ENCODE data around the gene MAPK12. TPM values are rescaled to one million over a fixed set of nuclear protein-coding genes. Genes with fewer than 3 reads are reported as not detected.

Gene MAPK12
- total and polyA plus RNA-seq, 2 of the 4 experiments (the other 2 are of a cell fraction): 41.0 to 56.3 TPM

DNA sequence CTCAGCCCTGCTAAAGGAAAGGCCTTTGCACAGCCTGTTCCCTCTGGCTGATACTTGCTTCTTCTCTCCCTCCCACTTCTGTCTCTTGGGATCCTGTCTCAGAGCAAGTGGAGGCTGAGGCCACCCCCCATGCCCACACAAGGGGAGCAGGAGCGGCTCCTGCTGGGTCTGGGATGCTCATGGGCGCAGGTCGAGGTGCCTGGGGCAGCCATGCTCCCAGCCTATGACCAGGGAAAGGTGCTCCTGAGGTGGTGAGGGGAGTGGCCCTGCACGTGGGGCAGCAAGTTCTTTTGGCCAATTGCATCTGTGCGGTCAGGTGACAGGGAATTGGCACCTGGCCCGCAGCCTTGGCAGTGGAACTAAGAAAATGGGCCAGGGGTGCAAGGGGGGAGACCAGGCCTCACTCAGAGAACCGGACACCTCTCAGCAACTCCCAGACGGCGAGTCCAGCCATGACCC is 7.2 kb upstream of the MAPK12 start:
- Histone ChIP-seq H4K20me1 (ENCODE audit: insufficient read depth, low read length) (peaks cover 23% of the 10 kb centered on the region), H2BK15ac (ENCODE audit: low read depth, low read length) (no peak overlapping the region), H3K79me1 (ENCODE audit: low read depth in 1 of 2, low read length in 2 of 2) (no peaks in the 10 kb centered on the region; a peak in 1 of 4 replicates), H2BK5ac (ENCODE audit: low read depth, low read length, poor library complexity, severe bottlenecking) (no peak overlapping the region), H3K56ac (ENCODE audit: extremely low read depth, insufficient read depth, low read length) (no peak overlapping the region), H4K5ac (ENCODE audit: low read depth, low read length) (no peak overlapping the region), H2BK120ac (ENCODE audit: low read depth, low read length) (no peak overlapping the region), H3K14ac (replicated peaks; ENCODE audit: low read depth, low read length) (no peak overlapping the region), H3K4ac (ENCODE audit: low read depth, low read length) (no peak overlapping the region), H4K91ac (ENCODE audit: insufficient read depth, low read depth, low read length) (no peak overlapping the region), H3K9ac (ENCODE audit: low read depth, low read length) (no peak overlapping the region), H3K23ac (ENCODE audit: low read depth, low read length) (no peak overlapping the region), H2AFZ (replicated peaks; ENCODE audit: low read length, poor library complexity) (no peak overlapping the region), H3K36me3 (ENCODE audit: control insufficient read depth, insufficient read depth, low read length) (peaks cover 4% of the 10 kb centered on the region; the same call in 1 of the 2 replicates), H3K4me2 (ENCODE audit: low read depth, low read length) (no peak overlapping the region), H3K18ac (ENCODE audit: low read depth, low read length) (no peak overlapping the region), H3K4me3 (ENCODE audit: insufficient read depth, low read depth, low read length) (no peak overlapping the region), H3K4me1 (ENCODE audit: control insufficient read depth, insufficient read depth, low read length) (peaks cover 13% of the 10 kb centered on the region), H3K9me3 (ENCODE audit: control insufficient read depth, insufficient read depth, low read length) (no peaks in the 10 kb centered on the region), H2AK9ac (replicated peaks; ENCODE audit: low read depth, low read length, poor library complexity) (no peak overlapping the region), H3K9me1 (ENCODE audit: insufficient read depth, low read length) (no peaks in the 10 kb centered on the region), H3K27me3 (ENCODE audit: control insufficient read depth, insufficient read depth, low read length) (no peaks in the 10 kb centered on the region), H3K27ac (ENCODE audit: insufficient read depth, low read length) (no peak overlapping the region), H2AK5ac (ENCODE audit: low read depth, low read length) (no peak overlapping the region), H4K8ac (ENCODE audit: low read depth in 2 of 2, low read length in 2 of 2) (no peak overlapping the region), H2BK20ac (ENCODE audit: low read depth, low read length) (no peak overlapping the region)
- 58% methylated on average over 5 of the region's 9 CpGs; no CpG with 5 or more reads in 1 of the 2 experiments for WGBS, 2 experiments (ENCODE audit: extremely low coverage in 2 of 2, insufficient read length in 1 of 2)
- in situ Hi-C loops (cut with MboI; ENCODE audit: low sequenced_read_pairs) (no loop called here), dilution Hi-C loops (cut with HindIII; ENCODE audit: low sequenced_read_pairs, unreplicated experiment) (no loop called here), intact Hi-C loops (cut with micrococcal nuclease) (no loop called here)
- ATAC-seq (ENCODE audit: low read depth) (no peak), DNase-seq (no peak)
- no TSS peak for BruUV-seq (replicated peaks)
- TF ChIP-seq BHLHE40 (IDR thresholded peaks at IDR 0.05; ENCODE audit: low read depth, low read length) (no peak), MAFK (IDR thresholded peaks at IDR 0.05; ENCODE audit: low read depth, low read length) (no peak), USF2 (IDR thresholded peaks at IDR 0.05; ENCODE audit: low read depth, low read length) (peak; percentile 50; the same call in 1 of the 2 replicates), ELK1 (IDR thresholded peaks at IDR 0.05; ENCODE audit: borderline replicate concordance, low read depth, low read length) (no peak)
- POLR2A ChIA-PET (ENCODE audit: unreplicated experiment): no interaction called here
- CTCF ChIA-PET: no interaction called here
